Epithelial cell of esophagus (primary cell): ENCODE measurements around the gene CAMK1D.

ENCODE experiments used
- DNase-seq: peaks from one replicate; pipeline ENCODE4 v3.0.0; 2010; ENCODE audit warnings: low read depth
- H3K4me3 ChIP-seq: 2 replicates; pipeline ENCODE4 v1.5.1; 2011; ENCODE audit warnings: mild to moderate bottlenecking, low read length, control low read depth
- TF ChIP-seq, protein P1 (sequence below): IDR thresholded peaks from 2 replicates; pipeline ENCODE4 v1.5.1; 2011; ENCODE audit warnings: low read depth, mild to moderate bottlenecking, low read length, control low read depth, inconsistent platforms; ENCODE audit not compliant: insufficient read depth; ENCODE audit errors: missing control alignments

The CAMK1D gene

DNA sequence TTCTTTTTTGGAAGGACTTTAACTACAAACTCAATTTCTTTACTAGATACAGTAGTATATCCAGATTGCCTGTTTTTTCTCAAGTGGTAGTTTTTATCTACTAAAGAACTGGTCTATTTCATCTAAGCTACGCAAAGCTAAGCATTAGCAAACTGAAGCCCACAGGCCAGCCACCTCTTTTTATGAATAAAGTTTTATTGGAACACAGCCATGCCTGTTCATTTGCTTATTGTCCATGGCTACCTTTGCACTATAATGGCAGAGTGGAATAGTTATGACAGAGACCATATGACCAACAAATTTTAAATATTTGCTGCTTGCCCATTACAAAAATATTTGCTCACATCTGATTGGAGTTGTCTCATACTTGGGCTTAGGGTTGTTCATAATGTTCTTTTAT lies 168.7 kb downstream of the CAMK1D start:
- no peak for DNase-seq
- no peak overlapping the region for H3K4me3 ChIP-seq
- TF ChIP-seq, protein P1, sequence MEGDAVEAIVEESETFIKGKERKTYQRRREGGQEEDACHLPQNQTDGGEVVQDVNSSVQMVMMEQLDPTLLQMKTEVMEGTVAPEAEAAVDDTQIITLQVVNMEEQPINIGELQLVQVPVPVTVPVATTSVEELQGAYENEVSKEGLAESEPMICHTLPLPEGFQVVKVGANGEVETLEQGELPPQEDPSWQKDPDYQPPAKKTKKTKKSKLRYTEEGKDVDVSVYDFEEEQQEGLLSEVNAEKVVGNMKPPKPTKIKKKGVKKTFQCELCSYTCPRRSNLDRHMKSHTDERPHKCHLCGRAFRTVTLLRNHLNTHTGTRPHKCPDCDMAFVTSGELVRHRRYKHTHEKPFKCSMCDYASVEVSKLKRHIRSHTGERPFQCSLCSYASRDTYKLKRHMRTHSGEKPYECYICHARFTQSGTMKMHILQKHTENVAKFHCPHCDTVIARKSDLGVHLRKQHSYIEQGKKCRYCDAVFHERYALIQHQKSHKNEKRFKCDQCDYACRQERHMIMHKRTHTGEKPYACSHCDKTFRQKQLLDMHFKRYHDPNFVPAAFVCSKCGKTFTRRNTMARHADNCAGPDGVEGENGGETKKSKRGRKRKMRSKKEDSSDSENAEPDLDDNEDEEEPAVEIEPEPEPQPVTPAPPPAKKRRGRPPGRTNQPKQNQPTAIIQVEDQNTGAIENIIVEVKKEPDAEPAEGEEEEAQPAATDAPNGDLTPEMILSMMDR: no peak

- no peak overlapping the region for H3K4me3 ChIP-seq
- TF ChIP-seq, protein P1: no peak
- no peak for DNase-seq
Observed at GRCh38 chr10:12521423-12521822, 172.1 kb downstream of the CAMK1D start.

DNA sequence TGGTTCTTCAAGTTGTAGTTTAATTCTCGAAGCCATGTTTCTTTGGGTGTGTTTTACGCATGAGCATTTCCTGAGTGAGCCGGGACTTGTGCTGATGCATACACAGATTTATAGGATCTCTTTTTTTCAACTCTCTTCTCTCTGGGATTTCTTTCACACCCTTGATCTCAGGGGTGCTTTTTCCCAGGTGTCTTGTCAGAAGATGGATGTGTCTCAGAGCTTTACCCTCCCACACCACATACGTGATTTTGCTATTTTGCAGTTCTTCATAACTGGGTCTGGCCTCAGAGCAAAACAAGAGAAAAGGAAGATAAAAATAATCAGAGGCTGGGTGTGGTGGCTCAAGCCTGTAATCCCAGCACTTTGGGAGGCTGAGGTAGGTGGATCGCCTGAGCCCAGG lies 177.0 kb downstream of the CAMK1D start:
- H3K4me3 ChIP-seq: no peak overlapping the region
- TF ChIP-seq, protein P1: no peak
- no peak for DNase-seq

DNA sequence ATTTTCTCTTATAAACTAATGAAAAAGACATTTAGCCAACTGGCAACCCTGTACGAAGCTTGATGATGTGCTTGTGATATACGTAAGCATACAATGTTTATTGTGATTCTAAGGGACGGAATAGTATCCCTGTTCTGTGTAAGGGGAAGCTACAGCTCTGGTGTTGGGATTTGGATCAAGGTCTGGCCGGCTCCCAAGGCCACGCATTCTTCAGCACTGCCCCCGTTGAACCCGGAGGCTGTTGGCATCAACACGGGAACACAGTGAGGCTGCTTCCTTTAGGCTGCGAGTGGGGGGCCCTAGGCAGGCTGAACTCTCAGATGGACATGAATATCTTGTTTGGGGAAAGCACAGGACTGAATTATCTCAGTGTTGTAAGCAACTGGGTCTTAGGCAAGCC lies 180.6 kb downstream of the CAMK1D start:
- TF ChIP-seq, protein P1: no peak
- DNase-seq: no peak
- no peak overlapping the region for H3K4me3 ChIP-seq

DNA sequence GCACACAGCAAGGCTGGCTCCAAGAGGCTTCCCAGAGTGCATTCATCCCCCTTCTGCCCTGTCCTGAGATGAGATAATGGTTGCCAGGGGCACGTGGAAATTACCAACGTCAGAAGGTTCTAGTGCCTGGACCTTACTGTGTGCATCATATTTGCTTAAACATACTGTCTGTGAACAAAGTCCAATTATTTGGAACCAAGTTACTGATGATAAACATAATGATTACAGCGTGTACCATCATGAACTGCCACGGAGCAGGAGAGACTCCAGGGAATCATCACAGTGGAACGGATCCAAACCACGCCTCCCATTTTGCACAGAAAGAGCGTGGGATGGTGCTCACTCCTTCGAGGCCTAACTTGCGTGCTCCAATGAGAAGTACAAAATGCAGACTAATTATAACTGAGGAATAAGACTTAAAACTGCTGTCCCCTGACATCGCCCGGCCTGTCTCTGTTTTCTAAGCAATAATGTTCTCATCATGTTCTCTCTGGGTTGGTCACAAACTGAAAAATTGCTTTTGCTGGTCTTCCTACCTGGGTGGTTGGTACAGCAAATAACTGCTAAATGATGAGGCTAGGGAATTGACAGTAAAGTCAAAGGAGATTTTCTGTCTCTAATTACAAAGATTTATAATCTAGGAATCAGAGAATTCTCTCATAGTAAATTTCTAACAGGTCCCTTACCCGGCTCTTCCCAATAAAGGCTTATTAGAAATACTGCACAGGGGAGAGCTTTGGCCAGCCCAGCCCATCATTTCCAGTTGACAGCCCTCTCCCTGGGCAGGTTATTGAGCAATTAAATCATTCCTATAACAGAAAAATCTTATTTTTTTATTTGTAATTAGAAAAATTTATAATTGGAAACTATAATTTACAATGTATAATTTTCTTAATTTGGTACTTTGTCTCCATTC lies 182.2 kb downstream of the CAMK1D start:
- TF ChIP-seq, protein P1: no peak
- H3K4me3 ChIP-seq: no peak overlapping the region
- DNase-seq: no peak

GRCh38 chr10:12533151-12533550 lies 183.8 kb downstream of the CAMK1D start:
- no peak for DNase-seq
- no peak overlapping the region for H3K4me3 ChIP-seq
- TF ChIP-seq, protein P1: no peak

DNA sequence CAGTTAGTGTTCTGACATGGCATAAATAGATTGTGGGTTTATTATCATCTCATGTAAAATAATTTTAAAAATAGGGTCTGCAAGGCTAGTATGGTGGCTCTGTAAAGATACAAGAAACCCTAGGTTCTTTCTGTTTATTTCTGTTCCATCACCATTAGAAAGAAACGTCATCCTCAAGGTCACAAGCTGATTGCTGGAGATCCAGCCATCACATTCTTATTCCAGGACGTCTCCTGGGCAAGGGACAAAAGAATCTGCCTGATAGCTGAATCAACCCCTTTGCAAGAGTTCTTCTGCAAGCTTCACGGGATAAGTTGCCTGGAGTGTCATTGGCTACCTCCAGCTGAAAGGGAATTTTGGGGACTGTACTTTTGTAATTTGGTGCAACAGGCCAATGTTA lies 184.4 kb downstream of the CAMK1D start:
- no peak for DNase-seq
- TF ChIP-seq, protein P1: no peak
- H3K4me3 ChIP-seq: no peak overlapping the region
